ENCODE measurements around the gene OCA2.

The OCA2 gene

DNA sequence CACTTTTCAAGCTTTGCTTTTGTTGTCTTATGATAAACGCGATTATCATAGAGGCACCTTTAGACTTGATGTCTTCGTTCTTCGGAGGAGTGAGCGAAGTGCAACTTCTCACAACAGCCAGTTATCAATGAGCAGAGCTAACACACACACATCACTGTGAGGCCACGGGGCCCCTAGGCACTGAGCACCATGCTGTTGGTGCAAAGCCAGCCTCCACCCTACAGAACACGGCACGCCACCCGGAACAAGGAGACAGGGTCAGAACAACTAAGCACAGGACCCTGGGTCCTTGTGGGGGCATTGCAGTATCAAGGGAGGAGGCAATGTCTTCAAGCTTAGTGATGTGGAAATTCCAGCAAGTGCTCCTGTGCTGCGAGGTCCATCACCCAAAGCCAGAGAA is 244.5 kb downstream of the OCA2 start:
- no peak overlapping the region for H3K9ac ChIP-seq (ENCODE audit: low read length)
- no peaks in the 10 kb centered on the region for H3K9me2 ChIP-seq (ENCODE audit: low read depth, low read length)
- no peaks in the 10 kb centered on the region for H3K9me3 ChIP-seq (ENCODE audit: low read length)
- no peaks in the 10 kb centered on the region for H3K27me3 ChIP-seq (ENCODE audit: insufficient read depth, low read length)
- H3K27ac ChIP-seq (ENCODE audit: low read depth, low read length, poor library complexity, severe bottlenecking) = no peak overlapping the region
- H2AFZ ChIP-seq (ENCODE audit: low read length) = no peak overlapping the region
- H3K4me3 ChIP-seq (ENCODE audit: low read depth, low read length, poor library complexity, severe bottlenecking) = no peak overlapping the region
- H3F3A ChIP-seq (ENCODE audit: insufficient read depth, low read length) = no peaks in the 10 kb centered on the region
- H3K79me2 ChIP-seq (ENCODE audit: insufficient read depth, low read length) = no peaks in the 10 kb centered on the region
- no peaks in the 10 kb centered on the region for H4K20me1 ChIP-seq (ENCODE audit: insufficient read depth, low read length)
- H3K4me1 ChIP-seq (ENCODE audit: insufficient read depth, low read length, severe bottlenecking) = no peaks in the 10 kb centered on the region
- H3K36me3 ChIP-seq (ENCODE audit: insufficient read depth, low read length) = no peaks in the 10 kb centered on the region
- no peak overlapping the region for H3K4me2 ChIP-seq (ENCODE audit: low read length)
- TF ChIP-seq, protein P1, sequence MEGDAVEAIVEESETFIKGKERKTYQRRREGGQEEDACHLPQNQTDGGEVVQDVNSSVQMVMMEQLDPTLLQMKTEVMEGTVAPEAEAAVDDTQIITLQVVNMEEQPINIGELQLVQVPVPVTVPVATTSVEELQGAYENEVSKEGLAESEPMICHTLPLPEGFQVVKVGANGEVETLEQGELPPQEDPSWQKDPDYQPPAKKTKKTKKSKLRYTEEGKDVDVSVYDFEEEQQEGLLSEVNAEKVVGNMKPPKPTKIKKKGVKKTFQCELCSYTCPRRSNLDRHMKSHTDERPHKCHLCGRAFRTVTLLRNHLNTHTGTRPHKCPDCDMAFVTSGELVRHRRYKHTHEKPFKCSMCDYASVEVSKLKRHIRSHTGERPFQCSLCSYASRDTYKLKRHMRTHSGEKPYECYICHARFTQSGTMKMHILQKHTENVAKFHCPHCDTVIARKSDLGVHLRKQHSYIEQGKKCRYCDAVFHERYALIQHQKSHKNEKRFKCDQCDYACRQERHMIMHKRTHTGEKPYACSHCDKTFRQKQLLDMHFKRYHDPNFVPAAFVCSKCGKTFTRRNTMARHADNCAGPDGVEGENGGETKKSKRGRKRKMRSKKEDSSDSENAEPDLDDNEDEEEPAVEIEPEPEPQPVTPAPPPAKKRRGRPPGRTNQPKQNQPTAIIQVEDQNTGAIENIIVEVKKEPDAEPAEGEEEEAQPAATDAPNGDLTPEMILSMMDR (IDR thresholded peaks at IDR 0.05; ENCODE audit: low read length) = no peak
- TF ChIP-seq EZH2 (IDR thresholded peaks at IDR 0.05; ENCODE audit: borderline replicate concordance, low read length) = no peak

DNA sequence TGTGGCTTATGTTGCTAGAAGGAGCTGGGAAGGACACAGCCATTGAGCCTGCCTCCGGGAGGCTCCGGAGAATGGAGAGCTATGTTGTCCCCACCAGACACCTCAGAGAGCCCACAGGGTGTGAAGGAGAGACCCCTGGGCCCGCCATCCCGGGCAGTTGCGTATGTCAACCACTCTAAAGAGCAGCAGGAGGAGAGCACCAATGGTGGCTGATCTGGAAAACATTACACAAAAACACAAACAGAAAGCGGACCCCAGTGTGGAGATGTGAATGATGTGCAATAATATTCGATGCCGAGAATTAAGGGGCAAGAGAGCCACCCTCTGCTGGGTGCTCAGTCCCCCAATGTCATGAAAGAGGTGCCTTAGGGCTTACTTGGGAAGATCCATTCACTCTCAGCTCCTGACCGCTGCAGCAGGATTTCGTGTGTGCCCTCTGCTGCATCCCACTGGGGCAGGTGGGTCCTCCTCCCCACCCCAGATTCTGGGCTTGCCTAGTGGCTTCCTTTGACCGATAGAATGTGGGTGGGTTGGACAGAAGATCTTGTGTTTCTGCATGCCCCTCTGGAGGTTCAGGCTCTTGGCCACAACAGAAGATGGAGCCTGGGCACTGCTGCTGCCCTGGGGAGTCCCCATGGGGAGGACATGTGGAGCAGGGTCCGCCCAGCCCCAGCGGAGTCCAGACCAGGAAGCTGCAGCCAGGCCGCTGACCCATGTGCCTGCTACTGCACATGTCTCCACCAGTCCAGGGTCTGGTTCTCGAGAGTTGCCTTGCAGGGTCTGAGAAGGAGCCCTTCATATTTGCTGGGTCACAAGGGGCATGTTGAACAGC is 245.3 kb downstream of the OCA2 start:
- Histone ChIP-seq H2AFZ (ENCODE audit: low read length) (no peak overlapping the region), H3K9me3 (ENCODE audit: low read length) (no peaks in the 10 kb centered on the region), H3K9ac (ENCODE audit: low read length) (no peak overlapping the region), H3K4me3 (ENCODE audit: low read depth, low read length, poor library complexity, severe bottlenecking) (no peak overlapping the region), H4K20me1 (ENCODE audit: insufficient read depth, low read length) (no peaks in the 10 kb centered on the region), H3F3A (ENCODE audit: insufficient read depth, low read length) (no peaks in the 10 kb centered on the region), H3K27me3 (ENCODE audit: insufficient read depth, low read length) (no peaks in the 10 kb centered on the region; the same call in 1 of the 2 replicates), H3K4me1 (ENCODE audit: insufficient read depth, low read length, severe bottlenecking) (no peaks in the 10 kb centered on the region), H3K9me2 (ENCODE audit: low read depth, low read length) (no peaks in the 10 kb centered on the region), H3K27ac (ENCODE audit: low read depth, low read length, poor library complexity, severe bottlenecking) (no peak overlapping the region), H3K4me2 (ENCODE audit: low read length) (no peak overlapping the region), H3K79me2 (ENCODE audit: insufficient read depth, low read length) (no peaks in the 10 kb centered on the region), H3K36me3 (ENCODE audit: insufficient read depth, low read length) (no peaks in the 10 kb centered on the region)
- TF ChIP-seq, protein P1 (IDR thresholded peaks at IDR 0.05; ENCODE audit: low read length) = no peak
- TF ChIP-seq EZH2 (IDR thresholded peaks at IDR 0.05; ENCODE audit: borderline replicate concordance, low read length) = no peak

DNA sequence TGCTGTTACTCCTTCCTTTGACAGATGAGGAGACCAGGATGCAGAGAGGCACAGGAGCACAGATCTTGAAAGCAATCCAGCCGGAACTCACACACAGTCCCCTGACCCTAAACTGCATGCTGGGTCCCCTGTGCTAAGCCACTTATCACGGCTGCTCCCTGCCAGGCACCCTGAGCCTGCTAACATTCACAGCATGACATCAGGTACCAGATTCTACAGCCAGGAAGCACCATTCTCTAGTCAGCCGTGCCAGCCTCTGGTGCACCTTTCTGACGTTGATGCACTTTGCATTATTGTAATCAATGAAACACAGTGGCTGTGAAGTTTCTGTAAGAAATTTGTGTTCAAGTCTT is 247.3 kb downstream of the OCA2 start:
- TF ChIP-seq EZH2 (IDR thresholded peaks at IDR 0.05; ENCODE audit: borderline replicate concordance, low read length) = no peak
- TF ChIP-seq, protein P1 (IDR thresholded peaks at IDR 0.05; ENCODE audit: low read length) = no peak
- Histone ChIP-seq H3K9me3 (ENCODE audit: low read length) (no peaks in the 10 kb centered on the region), H3K4me1 (ENCODE audit: insufficient read depth, low read length, severe bottlenecking) (no peaks in the 10 kb centered on the region)

More for the DNA sequence above, 247.3 kb downstream of the OCA2 start:
- no peaks in the 10 kb centered on the region for H3F3A ChIP-seq (ENCODE audit: insufficient read depth, low read length)
- H3K9ac ChIP-seq (ENCODE audit: low read length) = no peak overlapping the region
- H3K27ac ChIP-seq (ENCODE audit: low read depth, low read length, poor library complexity, severe bottlenecking) = no peak overlapping the region
- no peak overlapping the region for H3K4me2 ChIP-seq (ENCODE audit: low read length)
- H3K36me3 ChIP-seq (ENCODE audit: insufficient read depth, low read length) = no peaks in the 10 kb centered on the region
- no peak overlapping the region for H2AFZ ChIP-seq (ENCODE audit: low read length)
- H3K27me3 ChIP-seq (ENCODE audit: insufficient read depth, low read length) = no peaks in the 10 kb centered on the region; the same call in 1 of the 2 replicates
- no peaks in the 10 kb centered on the region for H4K20me1 ChIP-seq (ENCODE audit: insufficient read depth, low read length)
- no peaks in the 10 kb centered on the region for H3K79me2 ChIP-seq (ENCODE audit: insufficient read depth, low read length)
- no peaks in the 10 kb centered on the region for H3K9me2 ChIP-seq (ENCODE audit: low read depth, low read length)
- no peak overlapping the region for H3K4me3 ChIP-seq (ENCODE audit: low read depth, low read length, poor library complexity, severe bottlenecking)
